Measurements from ENCODE around the gene HJV. TPM values are rescaled to one million over a fixed set of nuclear protein-coding genes. Genes with fewer than 3 reads are reported as not detected.

The HJV gene
- total RNA-seq, 2 donors from 2014 or later: 1.2 TPM; not detected in 1

- TF ChIP-seq POLR2A (IDR thresholded peaks at IDR 0.05) (no peak), POLR2AphosphoS5 (IDR thresholded peaks at IDR 0.05) (peak; percentile 13), CTCF (IDR thresholded peaks at IDR 0.05) (no peak)
- H3K36me3 ChIP-seq: peaks cover 18 to 25% of the 10 kb centered on the region in 2 donors
- 70% methylated on average over 10 of the region's 10 CpGs for WGBS
- no peaks in the 10 kb centered on the region for H3K4me1 ChIP-seq (replicated peaks)
- DNase-seq (ENCODE audit: low spot score): no peak
- peak overlapping the region; percentile 96 to 97 for H3K27ac ChIP-seq
- H3K27me3 ChIP-seq (replicated peaks; ENCODE audit: insufficient read depth): no peaks in the 10 kb centered on the region
- H3K9me3 ChIP-seq: no peaks in the 10 kb centered on the region
- H3K4me3 ChIP-seq: peak overlapping the region in 1 of 2 donors; percentile 64
- intact Hi-C loops (cut with DNase I): no loop called here
Measured at GRCh38 chr1:145991735-145992412, 29.7 kb downstream of the HJV start.

- no peak for DNase-seq (ENCODE audit: low spot score)
- Histone ChIP-seq H3K36me3 (peaks cover 18 to 25% of the 10 kb centered on the region in 2 donors), H3K27ac (peak overlapping the region; percentile 32 to 97), H3K4me1 (replicated peaks) (no peaks in the 10 kb centered on the region), H3K27me3 (replicated peaks; ENCODE audit: insufficient read depth) (no peaks in the 10 kb centered on the region), H3K4me3 (no peak overlapping the region), H3K9me3 (no peaks in the 10 kb centered on the region)
- 83% methylated on average over 7 of the region's 7 CpGs for WGBS
- intact Hi-C loops (cut with DNase I): no loop called here
- no peak for TF ChIP-seq CTCF (IDR thresholded peaks at IDR 0.05)
- no peak for TF ChIP-seq POLR2A (IDR thresholded peaks at IDR 0.05)
- no peak for TF ChIP-seq POLR2AphosphoS5 (IDR thresholded peaks at IDR 0.05)
Measured at GRCh38 chr1:145990249-145990855, 31.2 kb downstream of the HJV start.

GRCh38 chr1:145988773-145989172 is 32.8 kb downstream of the HJV start:
- no peaks in the 10 kb centered on the region for H3K4me1 ChIP-seq (replicated peaks)
- WGBS: 68% methylated on average over 5 of the region's 5 CpGs
- no peak for DNase-seq (ENCODE audit: low spot score)
- no peaks in the 10 kb centered on the region for H3K27me3 ChIP-seq (replicated peaks; ENCODE audit: insufficient read depth)
- TF ChIP-seq POLR2AphosphoS5 (IDR thresholded peaks at IDR 0.05) (no peak), CTCF (IDR thresholded peaks at IDR 0.05) (no peak), POLR2A (IDR thresholded peaks at IDR 0.05) (no peak)
- peaks cover 4 to 10% of the 10 kb centered on the region in 2 donors for H3K36me3 ChIP-seq
- no peak overlapping the region for H3K4me3 ChIP-seq
- no peak overlapping the region for H3K27ac ChIP-seq
- H3K9me3 ChIP-seq: no peaks in the 10 kb centered on the region
- intact Hi-C loops (cut with DNase I): no loop called here

GRCh38 chr1:145987926-145988325 is 33.6 kb downstream of the HJV start:
- TF ChIP-seq CTCF (IDR thresholded peaks at IDR 0.05): no peak
- Histone ChIP-seq H3K27me3 (replicated peaks; ENCODE audit: insufficient read depth) (no peaks in the 10 kb centered on the region), H3K36me3 (peaks cover 0 to 2% of the 10 kb centered on the region in 2 donors), H3K4me1 (replicated peaks) (no peaks in the 10 kb centered on the region), H3K27ac (no peak overlapping the region), H3K9me3 (no peaks in the 10 kb centered on the region), H3K4me3 (no peak overlapping the region)
- intact Hi-C loops (cut with DNase I): no loop called here
- 100% methylated on average over 1 of the region's 1 CpG for WGBS
- DNase-seq (ENCODE audit: low spot score): no peak

GRCh38 chr1:145986551-145986950 is 35.0 kb downstream of the HJV start:
- no peak for TF ChIP-seq POLR2A (IDR thresholded peaks at IDR 0.05)
- TF ChIP-seq CTCF (IDR thresholded peaks at IDR 0.05): no peak
- intact Hi-C loops (cut with DNase I): no loop called here
- Histone ChIP-seq H3K9me3 (no peaks in the 10 kb centered on the region), H3K4me1 (replicated peaks) (no peaks in the 10 kb centered on the region), H3K27me3 (replicated peaks; ENCODE audit: insufficient read depth) (no peaks in the 10 kb centered on the region), H3K27ac (peak overlapping the region; percentile 52 to 68), H3K36me3 (no peaks in the 10 kb centered on the region), H3K4me3 (no peak overlapping the region)
- no peak for DNase-seq (ENCODE audit: low spot score)
- 94% methylated on average over 6 of the region's 6 CpGs for WGBS
